Vagina (tissue), 2 donors: ENCODE data around the gene PDPK1. TPM values are rescaled to one million over a fixed set of nuclear protein-coding genes. Genes with fewer than 3 reads are reported as not detected.
A peak's percentile ranks its signal among the peaks of the same experiment; 100 is the strongest.

Experiments
- DNase-seq, 2 donors: peaks; one replicate each; pipeline ENCODE4 v3.0.0-alpha.2; 2017; ENCODE audit errors: extremely low spot score in 2 of 2
- H3K27ac ChIP-seq: fragments of 200-600 bp; sonication (generic); one replicate; pipeline ENCODE4 v1.5.1; 2019
- H3K27me3 ChIP-seq: fragments of 200-600 bp; sonication (generic); one replicate; pipeline ENCODE4 v1.5.1; 2019
- H3K36me3 ChIP-seq, 2 donors: fragments of 200-600 bp; sonication (generic); one replicate each; pipeline ENCODE4 v1.5.1; 2017 to 2019
- H3K4me1 ChIP-seq: fragments of 200-600 bp; sonication (generic); one replicate; pipeline ENCODE4 v1.5.1; 2019
- H3K4me3 ChIP-seq, 2 donors: fragments of 200-600 bp; sonication (generic); 1 replicate in 1 of 2; 2 replicates in 1 of 2; pipeline ENCODE4 v1.5.1; 2016 to 2019
- H3K9me3 ChIP-seq: fragments of 200-600 bp; sonication (generic); one replicate; pipeline ENCODE4 v1.5.1; 2019
- POLR2A ChIP-seq, 2 donors: fragments of 450-650 bp; IDR thresholded peaks; one replicate each; pipeline ENCODE4 v1.6.1; 2017; ENCODE audit warnings: antibody characterized with exemption in 2 of 2, mild to moderate bottlenecking in 2 of 2, moderate library complexity in 2 of 2
- POLR2AphosphoS5 ChIP-seq, 2 donors: sonication (generic); formaldehyde crosslinking; IDR thresholded peaks; one replicate each; pipeline ENCODE4 v1.9.0; 2017; ENCODE audit warnings: antibody characterized with exemption in 2 of 2, mild to moderate bottlenecking in 2 of 2, low read depth in 1 of 2; ENCODE audit not compliant: insufficient read depth in 1 of 2
- intact Hi-C: fragments of 100-400 bp; cut with DNase I; formaldehyde crosslinking; loops from one replicate; pipeline ENCODE4 v1.15.1; 2023
- total RNA-seq: library from RNA; depleted of rRNA; stranded (reverse); fragments of >200 nt; gene quantifications from one replicate; pipeline ENCODE4 v1.2.3, GENCODE V29; 2016
- TF ChIP-seq, protein P1 (sequence below), 3 experiments: fragments of 450-650 bp in 2 of 3; fragments of 200-600 bp in 1 of 3; sonication (generic) in 1 of 3; IDR thresholded peaks; one replicate each; pipeline ENCODE4 v1.5.1; 2017 to 2019; ENCODE audit warnings: antibody characterized with exemption in 3 of 3, mild to moderate bottlenecking in 2 of 3, moderate library complexity in 2 of 3

The PDPK1 gene
- total RNA-seq, 1 donor from 2014 or later: 29.2 TPM

GRCh38 chr16:2507052-2507659 lies 30.7 kb upstream of the PDPK1 start:
- intact Hi-C loops: no loop called here
- no peak for DNase-seq
- Histone ChIP-seq H3K27ac (no peak overlapping the region), H3K36me3 (no peaks in the 10 kb centered on the region), H3K27me3 (no peaks in the 10 kb centered on the region), H3K4me1 (peaks cover 14% of the 10 kb centered on the region), H3K4me3 (no peak overlapping the region), H3K9me3 (no peaks in the 10 kb centered on the region)
- TF ChIP-seq, protein P1, sequence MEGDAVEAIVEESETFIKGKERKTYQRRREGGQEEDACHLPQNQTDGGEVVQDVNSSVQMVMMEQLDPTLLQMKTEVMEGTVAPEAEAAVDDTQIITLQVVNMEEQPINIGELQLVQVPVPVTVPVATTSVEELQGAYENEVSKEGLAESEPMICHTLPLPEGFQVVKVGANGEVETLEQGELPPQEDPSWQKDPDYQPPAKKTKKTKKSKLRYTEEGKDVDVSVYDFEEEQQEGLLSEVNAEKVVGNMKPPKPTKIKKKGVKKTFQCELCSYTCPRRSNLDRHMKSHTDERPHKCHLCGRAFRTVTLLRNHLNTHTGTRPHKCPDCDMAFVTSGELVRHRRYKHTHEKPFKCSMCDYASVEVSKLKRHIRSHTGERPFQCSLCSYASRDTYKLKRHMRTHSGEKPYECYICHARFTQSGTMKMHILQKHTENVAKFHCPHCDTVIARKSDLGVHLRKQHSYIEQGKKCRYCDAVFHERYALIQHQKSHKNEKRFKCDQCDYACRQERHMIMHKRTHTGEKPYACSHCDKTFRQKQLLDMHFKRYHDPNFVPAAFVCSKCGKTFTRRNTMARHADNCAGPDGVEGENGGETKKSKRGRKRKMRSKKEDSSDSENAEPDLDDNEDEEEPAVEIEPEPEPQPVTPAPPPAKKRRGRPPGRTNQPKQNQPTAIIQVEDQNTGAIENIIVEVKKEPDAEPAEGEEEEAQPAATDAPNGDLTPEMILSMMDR (IDR thresholded peaks at IDR 0.05): no peak
- TF ChIP-seq POLR2AphosphoS5 (IDR thresholded peaks at IDR 0.05; ENCODE audit: insufficient read depth in 1 of 2, low read depth in 1 of 2) (no peak), POLR2A (IDR thresholded peaks at IDR 0.05) (no peak)

DNA sequence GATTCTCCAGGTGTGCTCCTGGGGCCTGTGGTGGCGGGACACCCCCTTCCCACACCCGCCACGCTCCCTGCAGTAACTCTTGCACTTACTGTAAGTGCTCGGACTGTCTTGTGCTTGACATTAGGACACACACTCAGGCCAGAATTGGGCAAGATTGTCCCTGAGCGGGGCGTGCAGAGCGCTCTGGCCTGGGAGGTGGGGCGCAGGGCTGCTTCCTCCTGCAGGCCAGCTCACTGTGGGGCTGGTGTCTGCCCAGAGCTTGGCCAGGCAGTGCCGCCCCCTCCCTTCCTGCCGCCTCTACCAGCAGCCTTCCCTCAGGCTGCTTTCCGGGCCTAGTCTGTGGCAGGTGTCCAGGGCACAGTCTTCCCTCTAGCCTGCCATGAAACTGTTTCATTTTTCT lies 30.2 kb upstream of the PDPK1 start:
- intact Hi-C loops: no loop called here
- no peaks in the 10 kb centered on the region for H3K9me3 ChIP-seq
- H3K4me1 ChIP-seq: peaks cover 11% of the 10 kb centered on the region
- TF ChIP-seq POLR2A (IDR thresholded peaks at IDR 0.05) (no peak), POLR2AphosphoS5 (IDR thresholded peaks at IDR 0.05; ENCODE audit: insufficient read depth in 1 of 2, low read depth in 1 of 2) (no peak)
- TF ChIP-seq, protein P1 (IDR thresholded peaks at IDR 0.05): no peak
- H3K4me3 ChIP-seq: no peak overlapping the region
- DNase-seq: no peak
- H3K27ac ChIP-seq: no peak overlapping the region
- no peaks in the 10 kb centered on the region for H3K36me3 ChIP-seq
- no peaks in the 10 kb centered on the region for H3K27me3 ChIP-seq

GRCh38 chr16:2508722-2509400 lies 29.0 kb upstream of the PDPK1 start:
- Histone ChIP-seq H3K27ac (no peak overlapping the region), H3K36me3 (no peaks in the 10 kb centered on the region), H3K4me1 (peaks cover 10% of the 10 kb centered on the region), H3K27me3 (no peaks in the 10 kb centered on the region), H3K4me3 (no peak overlapping the region), H3K9me3 (no peaks in the 10 kb centered on the region)
- DNase-seq: no peak
- intact Hi-C loops: no loop called here
- TF ChIP-seq POLR2A (IDR thresholded peaks at IDR 0.05) (no peak), POLR2AphosphoS5 (IDR thresholded peaks at IDR 0.05; ENCODE audit: insufficient read depth in 1 of 2, low read depth in 1 of 2) (no peak)
- TF ChIP-seq, protein P1 (IDR thresholded peaks at IDR 0.05): no peak

DNA sequence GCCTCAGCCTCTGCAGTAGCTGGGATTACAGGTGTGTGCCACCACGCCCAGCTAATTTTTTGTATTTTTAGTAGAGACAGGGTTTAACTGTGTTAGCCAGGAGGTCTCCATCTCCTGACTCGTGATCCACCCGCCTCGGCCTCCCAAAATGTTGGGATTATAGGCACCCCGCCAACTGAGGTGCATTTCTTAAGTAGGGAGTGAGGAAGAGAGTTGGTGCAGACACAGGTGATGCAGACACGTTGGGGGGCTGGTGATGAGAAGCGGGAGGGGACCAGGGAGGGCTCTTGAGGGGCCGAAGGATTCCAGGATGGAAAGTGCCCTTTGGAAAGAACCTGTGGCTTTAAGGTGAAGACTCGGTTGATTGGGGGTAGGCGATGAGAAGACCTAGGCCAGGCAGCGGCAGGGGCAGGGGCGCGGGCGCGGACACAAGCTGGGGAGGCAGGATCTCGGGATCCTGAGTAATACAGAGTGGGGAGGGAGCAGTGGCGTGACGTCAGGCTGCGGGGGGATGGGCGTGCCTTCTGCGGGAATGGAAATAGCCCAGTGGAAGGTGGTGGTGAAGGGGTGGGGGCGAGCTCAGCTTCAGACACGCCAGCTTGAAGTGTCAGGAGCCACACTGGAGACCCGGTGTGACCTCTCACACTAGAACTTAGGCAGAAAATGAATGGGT lies 26.6 kb upstream of the PDPK1 start:
- H3K36me3 ChIP-seq: no peaks in the 10 kb centered on the region
- peak overlapping the region in 1 of 2 donors; percentile 23 for H3K4me3 ChIP-seq
- intact Hi-C loops: loop anchor here (10.0 kb wide), 2 partner anchors 256 to 356 kb away; partner anchors contain the start of genes ECI1 and TRAF7
- TF ChIP-seq POLR2AphosphoS5 (IDR thresholded peaks at IDR 0.05; ENCODE audit: insufficient read depth in 1 of 2, low read depth in 1 of 2): peak; percentile 50 to 84
- TF ChIP-seq, protein P1 (IDR thresholded peaks at IDR 0.05): no peak
- H3K9me3 ChIP-seq: no peaks in the 10 kb centered on the region
- peak overlapping the region; percentile 99 for H3K27ac ChIP-seq
- H3K4me1 ChIP-seq: peaks cover 26% of the 10 kb centered on the region
- DNase-seq: no peak
- H3K27me3 ChIP-seq: no peaks in the 10 kb centered on the region
